GM23338 (cell line): ENCODE measurements around the gene MYLK3.

Experiments
- POLR2AphosphoS5 ChIP-seq: IDR thresholded peaks from 2 replicates; pipeline ENCODE4 v1.6.1; 2016; ENCODE audit warnings: antibody characterized with exemption, low read depth
- TF ChIP-seq, protein P1 (sequence below), 2 experiments: fragments of 200-600 bp in 1 of 2; sonication (generic) in 1 of 2; conservative IDR thresholded peaks; 2 replicates each; pipeline versions ENCODE4 v1.5.1 to v1.6.1; 2016 to 2017; ENCODE audit warnings: antibody characterized with exemption in 2 of 2, low read depth in 2 of 2, mild to moderate bottlenecking in 2 of 2, moderate library complexity in 1 of 2

DNA sequence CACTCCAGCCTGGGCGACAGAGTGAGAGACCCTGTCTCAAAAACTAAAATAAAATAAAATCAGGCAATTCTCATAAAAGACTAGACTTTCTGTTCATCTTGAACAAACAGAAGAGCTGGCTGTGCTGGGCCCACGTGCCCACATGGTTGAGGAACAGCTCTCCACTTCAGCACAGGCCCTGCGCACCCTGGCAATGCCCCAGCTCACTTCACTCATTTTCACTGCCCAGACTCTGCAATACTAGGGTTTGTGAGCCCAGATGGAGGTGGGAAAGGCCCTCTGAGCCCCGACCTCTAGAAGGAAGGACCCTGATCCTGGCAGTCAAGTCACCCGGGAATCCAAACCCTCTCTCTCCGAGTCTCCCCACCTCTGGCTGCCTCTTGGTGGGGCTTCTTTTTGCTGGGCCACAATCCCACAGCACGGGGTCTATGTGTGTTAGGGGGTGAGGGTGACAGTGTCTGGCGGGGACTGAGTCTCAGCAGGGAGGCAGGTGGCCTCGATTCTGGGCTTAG is 14.8 kb downstream of the MYLK3 start:
- TF ChIP-seq, protein P1, sequence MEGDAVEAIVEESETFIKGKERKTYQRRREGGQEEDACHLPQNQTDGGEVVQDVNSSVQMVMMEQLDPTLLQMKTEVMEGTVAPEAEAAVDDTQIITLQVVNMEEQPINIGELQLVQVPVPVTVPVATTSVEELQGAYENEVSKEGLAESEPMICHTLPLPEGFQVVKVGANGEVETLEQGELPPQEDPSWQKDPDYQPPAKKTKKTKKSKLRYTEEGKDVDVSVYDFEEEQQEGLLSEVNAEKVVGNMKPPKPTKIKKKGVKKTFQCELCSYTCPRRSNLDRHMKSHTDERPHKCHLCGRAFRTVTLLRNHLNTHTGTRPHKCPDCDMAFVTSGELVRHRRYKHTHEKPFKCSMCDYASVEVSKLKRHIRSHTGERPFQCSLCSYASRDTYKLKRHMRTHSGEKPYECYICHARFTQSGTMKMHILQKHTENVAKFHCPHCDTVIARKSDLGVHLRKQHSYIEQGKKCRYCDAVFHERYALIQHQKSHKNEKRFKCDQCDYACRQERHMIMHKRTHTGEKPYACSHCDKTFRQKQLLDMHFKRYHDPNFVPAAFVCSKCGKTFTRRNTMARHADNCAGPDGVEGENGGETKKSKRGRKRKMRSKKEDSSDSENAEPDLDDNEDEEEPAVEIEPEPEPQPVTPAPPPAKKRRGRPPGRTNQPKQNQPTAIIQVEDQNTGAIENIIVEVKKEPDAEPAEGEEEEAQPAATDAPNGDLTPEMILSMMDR (conservative IDR thresholded peaks at IDR 0.05; ENCODE audit: low read depth in 2 of 2): no peak
- TF ChIP-seq POLR2AphosphoS5: no peak
